HepG2 (cell line): ENCODE results near the gene KATNA1. TPM values are rescaled to one million over a fixed set of nuclear protein-coding genes. Genes with fewer than 3 reads are reported as not detected.

Experiments used
- ATAC-seq: fragments of 200-7000 bp; cut with Tn5 transposase; 3 replicates; pipeline ENCODE4 v1.9.1; 2020; ENCODE audit warnings: mild to moderate bottlenecking, moderate library complexity
- BruUV-seq: library from RNA; stranded (reverse); fragments of 400-500 nt; replicated peaks from 2 replicates; lab custom pipeline; 2021; lab: Mats Ljungman, UMichigan
- CTCF ChIA-PET: fragments of 300-600 bp; formaldehyde crosslinking; extraction: SDS; loops from one replicate; lab custom pipeline; 2021; ENCODE audit warnings: low total read pairs, inconsistent platforms, low intra/inter-chr PET ratio; lab: Yijun Ruan, JAX
- POLR2A ChIA-PET: fragments of 350-600 bp; sonication (Branson Sonifier 250); formaldehyde crosslinking; loops from one replicate; lab custom pipeline; 2020; ENCODE audit warnings: antibody characterized with exemption, inconsistent platforms; lab: Yijun Ruan, JAX
- DNase-seq: peaks from one replicate; pipeline ENCODE4 v3.0.0-alpha.2; 2015; ENCODE audit warnings: low spot score
- FAIRE-seq: peaks from 3 replicates; lab custom pipeline; 2011; peaks lifted over from hg19 to GRCh38; lab: Jason Lieb, UNC
- H2AFZ ChIP-seq: one replicate; pipeline ENCODE4 v1.6.1; 2011; ENCODE audit warnings: low read length, inconsistent platforms
- H3K27ac ChIP-seq: fragments of 300-600 bp; 3 replicates; pipeline ENCODE4 v1.8.0; 2011; ENCODE audit warnings: mixed run types, mild to moderate bottlenecking, mixed read lengths, low read length, inconsistent platforms; ENCODE audit not compliant: insufficient read depth; ENCODE audit errors: extremely low read length
- H3K27me3 ChIP-seq, 2 experiments: fragments of 200-600 bp in 1 of 2; 2 replicates in 1 of 2; 3 replicates in 1 of 2; pipeline versions ENCODE4 v1.6.0 to v1.8.0; 2011; ENCODE audit warnings: low read length in 2 of 2, mild to moderate bottlenecking in 2 of 2, moderate library complexity in 2 of 2, inconsistent platforms in 1 of 2; ENCODE audit not compliant: insufficient read depth in 2 of 2, control insufficient read depth in 1 of 2
- H3K36me3 ChIP-seq, 2 experiments: fragments of 200-600 bp in 1 of 2; replicated peaks in 1 of 2; 2 replicates in 1 of 2; 3 replicates in 1 of 2; pipeline versions ENCODE4 v1.5.1 to v1.8.0; 2011; ENCODE audit warnings: low read length in 2 of 2, inconsistent platforms in 1 of 2; ENCODE audit not compliant: insufficient read depth in 2 of 2, control insufficient read depth in 1 of 2
- H3K4me1 ChIP-seq: 2 replicates; pipeline ENCODE4 v1.5.1; 2012; ENCODE audit warnings: low read length, inconsistent platforms; ENCODE audit not compliant: insufficient read depth
- H3K4me2 ChIP-seq: 2 replicates; pipeline ENCODE4 v1.6.0; 2011; ENCODE audit warnings: low read depth, low read length, inconsistent platforms
- H3K4me3 ChIP-seq, 3 experiments: fragments of 200-600 bp in 1 of 3; sonication (generic), shearing (Covaris generic) in 1 of 3; replicated peaks in 1 of 3; 2 replicates each; pipeline ENCODE4 v1.5.1; 2011 to 2016; ENCODE audit warnings: low read length in 3 of 3, inconsistent platforms in 2 of 3, low read depth in 2 of 3, mild to moderate bottlenecking in 2 of 3, control low read depth in 1 of 3, mixed read lengths in 1 of 3; ENCODE audit not compliant: insufficient read depth in 1 of 3
- H3K79me2 ChIP-seq: one replicate; pipeline ENCODE4 v1.6.1; 2011; ENCODE audit warnings: low read length, inconsistent platforms; ENCODE audit not compliant: insufficient read depth
- H3K9ac ChIP-seq: 2 replicates; pipeline ENCODE4 v1.6.0; 2011; ENCODE audit warnings: mild to moderate bottlenecking, low read depth, low read length, inconsistent platforms; ENCODE audit not compliant: insufficient read depth
- H3K9me3 ChIP-seq: 2 replicates; pipeline ENCODE4 v1.5.1; 2012; ENCODE audit warnings: mild to moderate bottlenecking, low read length
- H4K20me1 ChIP-seq: 2 replicates; pipeline ENCODE4 v1.6.0; 2011; ENCODE audit warnings: inconsistent platforms, mild to moderate bottlenecking, low read length, moderate library complexity; ENCODE audit not compliant: insufficient read depth
- ARNT2 ChIP-seq: sonication (generic); formaldehyde crosslinking; IDR thresholded peaks from 2 replicates; pipeline ENCODE4 v1.8.0; 2022; ENCODE audit warnings: mild to moderate bottlenecking, low read depth, missing genetic modification reagents, moderate library complexity
- ATF4 ChIP-seq, 2 experiments: fragments of 450-650 bp in 1 of 2; sonication (generic) in 1 of 2; formaldehyde crosslinking; IDR thresholded peaks; 2 replicates each; pipeline versions ENCODE4 v1.5.0 to v1.8.0; 2020 to 2022; ENCODE audit warnings: mild to moderate bottlenecking in 1 of 2, missing genetic modification reagents in 1 of 2
- HBP1 ChIP-seq: IDR thresholded peaks from 2 replicates; pipeline ENCODE4 v1.6.1; 2016; ENCODE audit warnings: low read depth, control low read depth
- HMG20B ChIP-seq: conservative IDR thresholded peaks from 2 replicates; pipeline ENCODE4 v1.6.1; 2016; ENCODE audit warnings: missing genetic modification reagents, missing compliant biosample characterization
- JUNB ChIP-seq: sonication (generic); formaldehyde crosslinking; IDR thresholded peaks from 2 replicates; pipeline ENCODE4 v1.8.0; 2022; ENCODE audit warnings: missing genetic modification reagents, mild to moderate bottlenecking, borderline replicate concordance
- JUND ChIP-seq: sonication (generic); formaldehyde crosslinking; IDR thresholded peaks from 2 replicates; pipeline ENCODE4 v1.8.0; 2022; ENCODE audit warnings: mild to moderate bottlenecking, missing genetic modification reagents
- KAT2B ChIP-seq: fragments of 150-350 bp; IDR thresholded peaks from 2 replicates; pipeline ENCODE4 v1.6.1; 2014; ENCODE audit warnings: low read depth, low read length, borderline replicate concordance
- MED13 ChIP-seq: sonication (generic); formaldehyde crosslinking; IDR thresholded peaks from 2 replicates; pipeline ENCODE4 v1.5.0; 2020; ENCODE audit warnings: missing genetic modification reagents
- NONO ChIP-seq, 2 experiments: fragments of 450-650 bp in 1 of 2; sonication (generic) in 1 of 2; formaldehyde crosslinking in 1 of 2; IDR thresholded peaks in 1 of 2; conservative IDR thresholded peaks in 1 of 2; 2 replicates each; pipeline versions ENCODE4 v1.6.1 to v1.8.0; 2017 to 2022; ENCODE audit warnings: mild to moderate bottlenecking in 1 of 2, missing genetic modification reagents in 1 of 2, moderate library complexity in 1 of 2
- SALL2 ChIP-seq: sonication (generic); formaldehyde crosslinking; IDR thresholded peaks from 2 replicates; pipeline ENCODE4 v1.8.1; 2023; ENCODE audit warnings: mild to moderate bottlenecking, missing genetic modification reagents, inconsistent platforms
- ZNF121 ChIP-seq: sonication (generic); formaldehyde crosslinking; IDR thresholded peaks from 2 replicates; pipeline ENCODE4 v1.5.0; 2020; ENCODE audit warnings: mild to moderate bottlenecking, missing genetic modification reagents
- ZNF768 ChIP-seq: sonication (generic); formaldehyde crosslinking; IDR thresholded peaks from 2 replicates; pipeline ENCODE4 v1.4.0; 2020; ENCODE audit warnings: missing genetic modification reagents
- WGBS: methylation state at CpG from one replicate; pipeline ENCODE4 v1.1.6; 2017; ENCODE audit warnings: low lambda C conversion rate; 5-methylcytosine and 5-hydroxymethylcytosine counted together
- in situ Hi-C: cut with HindIII; loops from 2 replicates; pipeline ENCODE4 v1.10.0; 2017; ENCODE audit warnings: low pct_unique_long_range_greater_than_20kb; ENCODE audit not compliant: extremely low pct_ligation_motif_present
- intact Hi-C: fragments of 100-400 bp; cut with micrococcal nuclease; formaldehyde crosslinking; loops from one replicate; pipeline ENCODE4 v1.10.0; 2022; ENCODE audit not compliant: unreplicated experiment
- polyA plus RNA-seq, 8 experiments: library from polyadenylated mRNA; depleted of rRNA in 3 of 8; stranded (reverse) in 7 of 8; unstranded in 1 of 8; fragments of >200 nt; fragmentation: Illumina TruSeq in 4 of 8; extraction: Trizol in 4 of 8; gene quantifications; 2 replicates each; pipeline versions ENCODE4 v1.2.1 to v1.2.3, GENCODE V29; 2011 to 2016; ENCODE audit warnings: low read depth in 4 of 8, missing spikeins in 1 of 8, mixed read lengths in 1 of 8; ENCODE audit not compliant: insufficient read depth in 1 of 8
- total RNA-seq, 5 experiments: library from RNA; depleted of rRNA; stranded (reverse); fragments of >200 nt; fragmentation: Illumina TruSeq; extraction: Trizol; gene quantifications; 2 replicates each; pipeline ENCODE4 v1.2.3, GENCODE V29; 2016; ENCODE audit warnings: low read depth in 1 of 5
- TF ChIP-seq, protein P1 (sequence below): sonication (generic); formaldehyde crosslinking; IDR thresholded peaks from 2 replicates; pipeline ENCODE4 v1.5.0; 2020; ENCODE audit warnings: missing genetic modification reagents, mild to moderate bottlenecking, borderline replicate concordance

Gene KATNA1
- total and polyA plus RNA-seq, 2 of the 13 experiments (the other 11 are each of a cell fraction or from before 2014, with no cell fraction given): 14.8 to 25.3 TPM

- 100% methylated on average over 2 of the region's 2 CpGs for WGBS
- Histone ChIP-seq H3K79me2 (peaks cover 58% of the 10 kb centered on the region), H3K9ac (no peak overlapping the region), H3K4me1 (no peaks in the 10 kb centered on the region), H3K27ac (no peak overlapping the region), H4K20me1 (peaks cover 18% of the 10 kb centered on the region), H3K36me3 (peaks cover 15 to 62% of the 10 kb centered on the region in 2 experiments), H2AFZ (no peak overlapping the region), H3K27me3 (no peaks in the 10 kb centered on the region), H3K9me3 (no peaks in the 10 kb centered on the region), H3K4me2 (no peak overlapping the region), H3K4me3 (no peak overlapping the region)
- intact Hi-C loops: no loop called here
- no TSS peak for BruUV-seq
- no peak for DNase-seq
- TF ChIP-seq JUND (CRISPR knock-in tag): no peak
- TF ChIP-seq ZNF121 (CRISPR knock-in tag): peak; percentile 87
- ATAC-seq: no peak
- ChIA-PET CTCF (no interaction called here), POLR2A (interaction anchor here (1.9 kb wide), 1 partner anchor 20 kb away, joined by 5 read pairs; the partner anchor contains the start of gene LATS1)
- in situ Hi-C loops: no loop called here
- FAIRE-seq: no peak
Observed at GRCh38 chr6:149698175-149698574, 49.7 kb upstream of the KATNA1 start.

GRCh38 chr6:149696901-149697300 lies 48.4 kb upstream of the KATNA1 start:
- DNase-seq (no peak), FAIRE-seq (no peak)
- BruUV-seq: TSS peak; percentile 11
- H3K4me1 ChIP-seq: no peaks in the 10 kb centered on the region
- intact Hi-C loops: no loop called here
- H4K20me1 ChIP-seq: peaks cover 13% of the 10 kb centered on the region
- H3K36me3 ChIP-seq: peaks cover 19 to 70% of the 10 kb centered on the region in 2 experiments
- H3K9me3 ChIP-seq: no peaks in the 10 kb centered on the region
- H3K4me3 ChIP-seq: no peak overlapping the region
- peaks cover 47% of the 10 kb centered on the region for H3K79me2 ChIP-seq
- POLR2A ChIA-PET: no interaction called here
- no peak overlapping the region for H3K4me2 ChIP-seq
- no peaks in the 10 kb centered on the region for H3K27me3 ChIP-seq
- H3K27ac ChIP-seq: no peak overlapping the region
- H3K9ac ChIP-seq: no peak overlapping the region
- CTCF ChIA-PET: no interaction called here
- TF ChIP-seq JUNB (no peak), ARNT2 (CRISPR knock-in tag) (no peak), KAT2B (no peak), SALL2 (CRISPR knock-in tag) (no peak), ATF4 (CRISPR knock-in tag; IDR thresholded peaks at IDR 0.05) (no peak), ZNF768 (CRISPR knock-in tag) (no peak), HMG20B (CRISPR knock-in tag) (no peak), NONO (IDR thresholded peaks at IDR 0.05) (no peak), NONO (CRISPR knock-in tag; conservative IDR thresholded peaks at IDR 0.05) (no peak), MED13 (CRISPR knock-in tag) (no peak), HBP1 (CRISPR knock-in tag) (no peak)
- TF ChIP-seq, protein P1, sequence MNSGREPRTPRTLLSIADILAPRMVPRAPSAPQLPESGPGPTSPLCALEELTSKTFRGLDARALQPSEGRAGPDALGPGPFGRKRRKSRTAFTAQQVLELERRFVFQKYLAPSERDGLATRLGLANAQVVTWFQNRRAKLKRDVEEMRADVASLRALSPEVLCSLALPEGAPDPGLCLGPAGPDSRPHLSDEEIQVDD (CRISPR knock-in tag): no peak
- TF ChIP-seq, all 625 proteins: peak for 0
- in situ Hi-C loops: no loop called here
- 91% methylated on average over 1 of the region's 1 CpG for WGBS
- no peak overlapping the region for H2AFZ ChIP-seq
- ATAC-seq: no peak
